ENCODE data around the gene HSD17B12. TPM values are rescaled to one million over a fixed set of nuclear protein-coding genes. Genes with fewer than 3 reads are reported as not detected.
A peak's percentile ranks its signal among the peaks of the same experiment; 100 is the strongest.

Gene HSD17B12
- total RNA-seq, 1 donor from 2014 or later = 99.8 TPM

DNA sequence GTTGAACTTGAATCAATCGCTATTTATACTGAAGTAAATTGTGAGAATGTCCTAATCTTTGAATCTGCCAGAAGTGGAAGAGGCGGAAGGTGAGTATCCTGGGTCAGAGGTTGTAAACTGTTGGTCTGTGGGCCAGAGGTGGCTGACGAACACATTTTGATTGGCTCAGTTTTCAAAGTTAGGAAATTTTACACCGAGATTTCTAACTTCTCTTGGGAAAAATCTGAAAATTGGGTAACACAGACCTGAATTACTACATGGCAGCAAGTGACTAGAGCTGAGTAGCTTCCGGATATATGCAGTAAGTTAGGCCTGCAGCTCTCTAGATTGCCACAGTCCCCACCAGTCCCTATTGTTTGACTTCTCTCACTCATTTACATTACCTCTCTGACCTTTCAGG is 143.3 kb downstream of the HSD17B12 start:
- no peaks in the 10 kb centered on the region for H3K27me3 ChIP-seq
- no peaks in the 10 kb centered on the region for H3K9me3 ChIP-seq
- H3K4me1 ChIP-seq = no peaks in the 10 kb centered on the region
- no peak for TF ChIP-seq CTCF (IDR thresholded peaks at IDR 0.05)
- peaks cover 4% of the 10 kb centered on the region for H3K36me3 ChIP-seq
- no peak for ATAC-seq
- DNase-seq = no peak
- H3K4me3 ChIP-seq = no peak overlapping the region
- no peak overlapping the region for H3K27ac ChIP-seq
- intact Hi-C loops (cut with DNase I) = no loop called here

DNA sequence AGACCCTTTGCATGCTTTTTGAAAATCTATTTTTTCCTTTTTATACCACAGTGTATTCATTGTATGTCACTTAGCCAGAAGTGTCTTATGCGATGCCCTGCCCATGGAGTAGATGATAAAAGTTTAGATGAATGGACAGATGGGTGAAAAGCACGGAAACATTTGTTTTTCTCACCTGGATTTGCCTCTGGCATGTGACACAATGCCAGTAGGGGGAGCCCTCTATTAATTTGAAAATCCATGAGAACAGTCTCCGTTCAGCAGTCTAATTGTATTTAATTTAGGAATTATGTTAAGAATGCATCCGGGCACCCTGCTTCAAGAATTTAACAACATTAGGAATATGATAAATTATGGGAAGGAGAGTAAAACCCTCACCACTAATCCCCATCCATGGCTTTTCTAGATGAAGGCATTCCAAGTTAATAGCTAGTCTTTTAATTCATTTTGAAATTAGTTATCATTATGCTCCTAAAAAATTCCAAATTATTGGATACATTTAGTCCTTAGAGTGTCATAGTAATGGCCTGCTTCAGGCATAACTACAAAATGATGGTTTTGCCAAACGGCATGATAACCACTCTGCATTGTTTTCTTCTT is 144.8 kb downstream of the HSD17B12 start:
- ATAC-seq = peak; percentile 36
- Histone ChIP-seq H3K4me3 (no peak overlapping the region), H3K4me1 (no peaks in the 10 kb centered on the region), H3K27me3 (no peaks in the 10 kb centered on the region), H3K36me3 (no peaks in the 10 kb centered on the region), H3K9me3 (no peaks in the 10 kb centered on the region), H3K27ac (no peak overlapping the region)
- no peak for DNase-seq
- intact Hi-C loops (cut with DNase I) = no loop called here
- peak; percentile 61 for TF ChIP-seq CTCF (IDR thresholded peaks at IDR 0.05)

GRCh38 chr11:43830928-43831440 is 150.4 kb downstream of the HSD17B12 start:
- Histone ChIP-seq H3K36me3 (no peaks in the 10 kb centered on the region), H3K9me3 (no peaks in the 10 kb centered on the region), H3K4me3 (no peak overlapping the region), H3K27ac (no peak overlapping the region), H3K27me3 (no peaks in the 10 kb centered on the region), H3K4me1 (no peaks in the 10 kb centered on the region)
- ATAC-seq (peak; percentile 47), DNase-seq (no peak)
- intact Hi-C loops (cut with DNase I) = no loop called here
- TF ChIP-seq CTCF (IDR thresholded peaks at IDR 0.05) = no peak

- no peak for TF ChIP-seq CTCF (IDR thresholded peaks at IDR 0.05)
- ATAC-seq (no peak), DNase-seq (no peak)
- Histone ChIP-seq H3K9me3 (no peaks in the 10 kb centered on the region), H3K4me1 (no peaks in the 10 kb centered on the region), H3K27ac (no peak overlapping the region), H3K4me3 (no peak overlapping the region), H3K27me3 (no peaks in the 10 kb centered on the region), H3K36me3 (no peaks in the 10 kb centered on the region)
- intact Hi-C loops (cut with DNase I) = no loop called here
Observed at GRCh38 chr11:43832536-43832935, 152.0 kb downstream of the HSD17B12 start.

DNA sequence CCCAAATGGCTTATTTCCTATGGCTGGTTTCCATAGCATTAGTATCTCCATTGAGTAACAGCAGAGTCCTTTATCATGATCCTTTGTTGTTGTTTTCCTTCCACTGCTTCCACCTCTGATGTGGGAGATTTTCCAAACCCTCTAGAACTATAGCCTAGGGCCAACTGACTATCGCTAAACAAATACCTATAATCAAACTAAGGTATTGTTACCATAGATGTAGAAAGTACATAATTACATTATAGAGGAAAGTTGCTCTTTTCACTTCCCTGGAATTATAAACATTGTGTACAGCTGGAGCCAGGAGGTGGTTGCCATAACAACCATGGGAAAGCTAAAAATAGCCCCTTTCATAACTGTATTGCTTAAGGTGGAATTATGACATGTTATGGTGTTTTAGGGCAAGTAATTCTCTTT is 153.1 kb downstream of the HSD17B12 start:
- Histone ChIP-seq H3K4me3 (no peak overlapping the region), H3K27ac (peak overlapping the region; percentile 1), H3K27me3 (no peaks in the 10 kb centered on the region), H3K36me3 (peaks cover 5% of the 10 kb centered on the region), H3K9me3 (no peaks in the 10 kb centered on the region), H3K4me1 (no peaks in the 10 kb centered on the region)
- intact Hi-C loops (cut with DNase I) = no loop called here
- no peak for TF ChIP-seq CTCF (IDR thresholded peaks at IDR 0.05)
- DNase-seq (no peak), ATAC-seq (peak; percentile 44)

DNA sequence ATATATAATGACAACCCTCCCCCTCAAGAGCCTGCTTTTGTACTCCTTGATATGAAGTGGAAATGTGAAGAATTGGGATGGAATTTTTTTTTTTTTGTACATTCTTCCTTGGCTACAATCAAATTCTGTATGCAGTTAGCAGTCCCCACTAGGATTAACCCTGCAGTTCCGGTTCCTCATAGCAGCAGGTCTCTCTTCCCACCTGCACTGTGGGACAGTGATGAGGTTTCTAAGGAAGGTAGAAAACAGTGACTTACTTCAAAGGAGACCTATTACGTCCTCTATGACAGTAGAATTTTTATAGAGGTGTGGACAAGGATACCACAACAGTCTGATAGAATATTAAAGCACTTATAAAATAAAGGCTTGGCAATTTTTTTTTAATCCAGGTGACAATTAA is 153.7 kb downstream of the HSD17B12 start:
- Histone ChIP-seq H3K9me3 (no peaks in the 10 kb centered on the region), H3K27ac (no peak overlapping the region), H3K4me1 (no peaks in the 10 kb centered on the region), H3K4me3 (no peak overlapping the region), H3K36me3 (peaks cover 11% of the 10 kb centered on the region), H3K27me3 (no peaks in the 10 kb centered on the region)
- TF ChIP-seq CTCF (IDR thresholded peaks at IDR 0.05) = no peak
- DNase-seq (no peak), ATAC-seq (no peak)
- intact Hi-C loops (cut with DNase I) = no loop called here

Data from upper lobe of right lung (tissue), 1 donor.